ENCODE data around the gene MLC1.

The MLC1 gene

GRCh38 chr22:50058061-50058905 lies 26.9 kb downstream of the MLC1 start, which contains the start of gene TTLL8:
Gene TTLL8, minus strand, starts transcription at chr22:50058298.
- DNase-seq (ENCODE audit: low spot score) = no peak

GRCh38 chr22:50057278-50058060 lies 27.8 kb downstream of the MLC1 start:
- no peak for DNase-seq (ENCODE audit: low spot score)

- no peak for DNase-seq (ENCODE audit: low spot score)
Observed at GRCh38 chr22:50056214-50056972, 28.8 kb downstream of the MLC1 start.

- no peak for DNase-seq (ENCODE audit: low spot score)
Observed at GRCh38 chr22:50053861-50054260, 31.4 kb downstream of the MLC1 start.

- no peak for DNase-seq (ENCODE audit: low spot score)
Observed at GRCh38 chr22:50051930-50052329, 33.3 kb downstream of the MLC1 start.

GRCh38 chr22:50049299-50050195 lies 35.7 kb downstream of the MLC1 start:
- no peak for DNase-seq (ENCODE audit: low spot score)

GRCh38 chr22:50048836-50049235 lies 36.4 kb downstream of the MLC1 start:
- no peak for DNase-seq (ENCODE audit: low spot score)

GRCh38 chr22:50048061-50048765 lies 37.0 kb downstream of the MLC1 start:
- DNase-seq (ENCODE audit: low spot score) = no peak

- no peak for DNase-seq (ENCODE audit: low spot score)
Observed at GRCh38 chr22:50047346-50047745, 37.9 kb downstream of the MLC1 start.

GRCh38 chr22:50046481-50047245 lies 38.6 kb downstream of the MLC1 start:
- DNase-seq (ENCODE audit: low spot score) = no peak

- DNase-seq (ENCODE audit: low spot score) = no peak
Observed at GRCh38 chr22:50046019-50046415, 39.2 kb downstream of the MLC1 start.

GRCh38 chr22:50045211-50046018 lies 39.8 kb downstream of the MLC1 start:
- DNase-seq (ENCODE audit: low spot score) = no peak

- no peak for DNase-seq (ENCODE audit: low spot score)
Observed at GRCh38 chr22:50044485-50045118, 40.6 kb downstream of the MLC1 start.

- DNase-seq (ENCODE audit: low spot score) = no peak
Observed at GRCh38 chr22:50041361-50042065, 43.7 kb downstream of the MLC1 start.

GRCh38 chr22:50040717-50041116 lies 44.5 kb downstream of the MLC1 start:
- DNase-seq (ENCODE audit: low spot score) = no peak

- DNase-seq (ENCODE audit: low spot score) = no peak
Observed at GRCh38 chr22:50039669-50040443, 45.4 kb downstream of the MLC1 start.
